Hematopoietic multipotent progenitor cell (in vitro differentiated cells): ENCODE measurements around the gene PDE10A. TPM values are rescaled to one million over a fixed set of nuclear protein-coding genes. Genes with fewer than 3 reads are reported as not detected.
"Not testable (repeated sequence)": the region's sequence is repeated elsewhere in the genome, so short reads cannot be mapped to it uniquely, and the experiment has no call there.

Experiments used
- DNase-seq, 3 donors: peaks; one replicate each; pipeline ENCODE4 v3.0.0-alpha.2; 2011 to 2015; ENCODE audit warnings: low read depth in 2 of 3, low spot score in 2 of 3
- total RNA-seq: library from RNA; depleted of rRNA; stranded (reverse); fragments of >200 nt; gene quantifications from one replicate; pipeline ENCODE4 v1.2.3, GENCODE V29; 2012

PDE10A gene
- total RNA-seq, 1 donor: under 0.01 TPM

DNA sequence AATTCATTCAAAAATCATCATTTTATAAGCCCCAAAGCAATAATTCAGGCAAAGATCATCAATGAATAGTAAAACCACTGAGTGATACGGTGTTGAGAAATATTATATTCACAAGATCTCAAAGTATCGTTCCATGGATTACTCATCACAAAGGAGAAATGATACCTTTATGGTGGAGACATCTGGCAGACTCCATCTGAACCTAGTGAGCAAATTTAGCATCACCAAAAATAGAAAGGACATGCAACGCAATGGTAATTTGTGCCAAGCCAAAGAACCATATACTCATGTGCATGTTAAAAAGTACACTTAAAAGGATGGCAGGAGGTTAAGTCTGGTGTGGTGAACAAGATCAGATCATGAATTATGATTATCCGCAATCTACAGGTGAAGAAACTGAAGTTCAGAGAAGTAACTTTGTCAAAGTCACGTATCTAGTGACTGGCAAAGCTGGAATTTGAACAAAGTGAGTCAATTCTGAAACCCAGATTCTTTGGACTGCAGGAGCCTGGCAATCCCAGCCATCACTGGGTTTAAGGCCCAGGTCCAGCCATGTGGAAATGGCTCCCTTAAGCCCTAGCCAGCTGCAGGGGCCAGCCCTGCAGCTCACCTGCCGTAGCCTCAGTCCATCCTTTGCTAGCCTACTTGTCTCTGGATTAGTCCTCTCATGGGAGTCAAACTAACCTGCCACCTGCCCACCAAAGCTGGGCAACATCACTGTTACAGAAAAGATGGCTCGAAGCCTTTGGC is 68.3 kb downstream of the PDE10A start:
- no peak for DNase-seq

DNA sequence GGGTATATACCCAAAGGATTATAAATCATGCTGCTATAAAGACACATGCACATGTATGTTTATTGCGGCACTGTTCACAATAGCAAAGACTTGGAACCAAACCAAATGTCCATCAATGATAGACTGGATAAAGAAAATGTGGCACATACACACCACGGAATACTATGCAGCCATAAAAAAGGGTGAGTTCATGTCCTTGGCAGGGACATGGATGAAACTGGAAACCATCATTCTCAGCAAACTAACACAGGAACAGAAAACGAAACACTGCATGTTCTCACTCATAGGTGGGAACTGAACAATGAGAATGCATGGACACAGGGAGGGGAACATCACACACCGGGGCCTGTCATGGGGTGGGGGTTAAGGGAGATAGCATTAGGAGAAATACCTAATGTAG is 70.1 kb downstream of the PDE10A start:
- DNase-seq: not testable (repeated sequence)

DNA sequence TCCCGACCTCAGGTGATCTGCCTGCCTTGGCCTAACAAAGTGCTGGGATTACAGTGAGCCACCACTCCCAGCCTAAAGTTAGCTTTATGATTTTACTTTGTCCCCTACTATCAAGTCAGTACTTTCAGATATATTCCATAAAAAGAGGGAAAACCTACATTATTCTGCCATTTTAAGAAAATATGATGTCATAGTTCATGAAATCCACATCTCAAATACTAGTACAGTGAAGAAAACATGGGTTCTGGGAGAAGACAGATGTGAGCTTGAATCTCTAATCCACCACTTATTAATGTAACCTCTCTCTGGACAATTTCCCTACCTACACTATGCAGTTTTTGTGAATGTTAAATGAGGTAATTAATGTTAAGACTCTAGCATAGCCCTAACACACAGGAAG is 74.5 kb downstream of the PDE10A start:
- no peak for DNase-seq

DNA sequence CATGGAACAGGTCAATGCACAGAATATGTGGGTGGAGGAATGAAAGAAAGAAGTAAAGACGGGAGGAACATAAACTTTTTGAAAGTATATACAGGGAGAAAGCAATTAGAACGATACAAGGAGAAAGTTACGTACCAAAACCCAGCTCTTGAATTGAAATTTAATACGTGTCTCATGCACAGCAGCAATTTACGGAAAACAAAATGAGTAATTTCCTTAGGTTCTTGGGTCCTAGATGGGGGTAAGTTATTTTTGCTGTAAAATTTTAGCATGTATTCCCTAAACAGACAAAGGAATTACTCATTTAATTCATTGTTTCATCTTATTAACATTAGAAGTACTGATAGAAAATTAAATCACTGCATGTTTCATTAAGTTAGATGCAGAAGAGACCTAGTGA is 75.8 kb downstream of the PDE10A start:
- no peak for DNase-seq

DNA sequence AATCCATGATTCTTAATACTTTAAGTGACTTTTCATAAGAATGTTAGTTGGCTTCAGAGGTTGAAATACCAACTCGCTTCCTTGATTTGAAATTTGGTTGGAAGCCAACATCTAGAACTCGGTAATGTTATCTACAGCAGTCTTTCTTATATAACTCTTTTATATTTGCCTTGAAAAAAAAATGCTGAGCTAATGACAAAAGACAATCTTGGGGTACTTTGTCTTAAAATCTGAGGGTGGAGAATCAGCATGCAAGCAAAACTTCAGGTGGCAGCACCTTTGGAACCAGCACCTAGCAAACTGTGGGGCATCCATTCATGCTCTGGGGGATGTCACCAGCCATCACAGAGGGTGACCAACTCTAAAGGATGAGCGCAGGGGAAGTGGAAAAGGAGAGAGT is 76.3 kb downstream of the PDE10A start:
- DNase-seq: no peak

DNA sequence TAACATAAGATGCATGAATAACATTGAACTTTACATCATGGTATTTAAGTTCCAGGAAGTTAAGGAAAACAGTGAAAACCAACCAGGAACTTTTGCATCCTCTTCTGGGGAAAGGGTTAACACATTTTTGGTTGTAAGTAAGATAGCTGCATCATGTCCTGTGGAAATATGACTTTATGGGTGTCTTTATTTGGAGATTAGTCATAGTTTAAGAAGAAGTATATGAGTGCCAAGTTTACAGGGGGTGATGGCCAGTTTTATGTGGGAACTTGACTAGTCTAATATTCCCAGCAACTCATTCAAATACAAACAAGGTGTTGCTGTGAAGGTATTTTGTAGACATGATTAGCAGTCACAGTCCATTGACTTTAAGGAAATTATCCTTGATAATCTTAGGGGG is 78.0 kb downstream of the PDE10A start:
- no peak for DNase-seq

DNA sequence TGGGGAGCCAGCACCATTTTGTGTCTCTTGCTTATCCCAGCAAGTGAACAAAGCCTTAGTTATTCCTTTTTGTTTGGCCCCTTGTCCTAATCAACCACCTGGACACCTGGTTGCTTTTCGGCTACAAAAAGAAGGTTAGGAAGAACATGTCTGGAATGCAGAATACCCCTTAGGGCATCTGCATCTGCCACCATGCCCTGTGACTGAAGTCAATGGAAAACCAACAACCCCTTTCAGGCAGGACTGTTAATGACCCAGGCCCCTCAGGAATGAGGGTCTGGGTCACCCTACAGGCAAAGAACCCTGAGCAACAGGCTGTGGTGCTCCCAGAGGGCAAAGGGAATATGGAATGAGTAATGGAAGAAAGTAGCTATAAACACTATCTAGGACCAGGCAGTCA is 78.5 kb downstream of the PDE10A start:
- DNase-seq: no peak

DNA sequence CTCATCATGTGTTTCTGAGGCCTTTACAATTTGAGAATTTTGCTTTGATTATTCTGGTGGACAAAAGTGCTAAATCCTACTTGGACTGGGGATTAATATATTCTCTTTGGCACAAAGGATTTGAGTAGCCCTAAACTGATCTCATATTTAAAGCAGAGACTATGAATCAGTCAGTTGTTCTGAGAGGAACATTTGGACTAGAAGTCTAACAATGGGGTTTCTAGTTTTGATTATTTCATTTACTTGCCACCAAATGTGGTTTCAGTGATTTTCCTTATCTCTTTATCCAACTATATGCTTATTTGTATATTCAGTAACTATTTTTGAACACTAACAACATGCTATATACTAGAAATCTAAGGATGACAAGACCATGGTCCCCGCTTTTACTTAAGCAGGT is 81.4 kb downstream of the PDE10A start:
- no peak for DNase-seq

DNA sequence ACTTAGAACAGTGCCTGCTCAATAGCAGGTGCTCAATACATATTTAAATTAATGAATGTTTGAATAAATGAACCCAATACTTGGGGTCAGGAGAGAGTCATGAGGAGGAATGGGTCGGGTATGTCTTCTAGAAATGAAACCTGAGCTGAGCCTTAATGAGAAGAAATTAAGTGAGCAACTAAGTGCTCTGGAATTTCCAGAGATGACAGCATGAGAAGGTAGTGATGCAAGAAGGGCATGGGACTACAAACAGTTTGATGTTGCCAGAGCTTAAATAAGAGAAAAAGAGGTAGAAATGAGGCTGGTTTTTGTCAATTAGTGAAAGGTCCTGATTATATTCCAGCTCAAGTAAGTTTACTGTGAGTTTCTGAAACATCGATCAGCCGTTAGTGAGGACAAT is 82.9 kb downstream of the PDE10A start:
- DNase-seq: no peak

DNA sequence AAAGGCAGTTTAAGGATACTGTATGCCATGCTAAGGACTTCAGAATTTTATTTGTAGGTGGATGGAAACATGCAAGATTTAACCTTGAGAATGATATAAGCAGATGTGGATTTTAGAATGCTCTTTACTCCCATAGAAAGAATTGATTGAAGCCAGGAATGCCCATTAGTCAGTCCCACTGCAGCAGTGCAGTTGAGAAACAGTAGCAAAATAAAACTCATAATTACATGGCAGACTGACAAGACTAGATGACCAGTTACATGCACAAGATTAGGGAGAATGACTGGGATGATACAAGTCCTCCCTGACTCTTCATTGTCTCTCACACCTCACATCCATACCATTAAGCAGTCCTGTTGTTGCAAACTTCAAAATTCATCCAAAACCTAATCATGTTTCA is 83.9 kb downstream of the PDE10A start:
- DNase-seq: no peak

DNA sequence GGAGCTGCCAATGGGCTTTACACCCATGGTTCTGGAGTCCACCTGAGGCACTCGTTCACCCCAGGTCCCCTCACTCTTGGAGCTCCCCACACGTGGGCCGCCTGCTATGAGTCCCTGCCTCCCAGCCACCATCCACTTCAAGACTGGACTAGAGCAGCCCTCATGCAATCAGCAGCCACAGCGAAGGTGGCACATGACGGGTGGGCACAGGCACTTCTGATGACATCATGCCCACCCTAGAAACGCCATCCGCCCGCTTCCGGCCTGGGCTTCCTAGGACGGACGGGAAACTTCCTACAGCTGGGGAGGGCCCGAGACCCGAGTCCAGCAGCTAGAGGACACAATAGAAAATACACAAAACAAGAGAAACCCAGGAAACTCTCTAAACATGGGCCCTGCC is 85.5 kb downstream of the PDE10A start:
- DNase-seq: no peak

DNA sequence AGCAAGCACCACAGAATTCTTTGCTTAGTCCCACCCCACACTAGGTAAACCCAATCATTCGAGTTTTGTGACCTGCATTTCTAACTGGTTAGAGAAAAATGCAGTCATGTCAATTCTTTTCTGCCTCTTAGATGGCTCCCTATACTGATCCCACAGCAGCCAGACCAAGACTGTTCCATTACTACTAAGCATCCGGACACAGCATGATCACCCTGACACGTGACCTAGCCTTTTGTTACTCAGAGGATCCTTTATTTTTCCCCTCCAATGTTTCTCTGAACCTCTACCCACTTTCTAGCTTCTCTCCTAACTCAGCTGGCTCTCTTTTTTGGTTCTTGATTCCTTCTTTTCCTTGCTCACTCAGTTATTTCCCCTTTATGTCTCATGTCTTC is 87.9 kb downstream of the PDE10A start:
- no peak for DNase-seq

DNA sequence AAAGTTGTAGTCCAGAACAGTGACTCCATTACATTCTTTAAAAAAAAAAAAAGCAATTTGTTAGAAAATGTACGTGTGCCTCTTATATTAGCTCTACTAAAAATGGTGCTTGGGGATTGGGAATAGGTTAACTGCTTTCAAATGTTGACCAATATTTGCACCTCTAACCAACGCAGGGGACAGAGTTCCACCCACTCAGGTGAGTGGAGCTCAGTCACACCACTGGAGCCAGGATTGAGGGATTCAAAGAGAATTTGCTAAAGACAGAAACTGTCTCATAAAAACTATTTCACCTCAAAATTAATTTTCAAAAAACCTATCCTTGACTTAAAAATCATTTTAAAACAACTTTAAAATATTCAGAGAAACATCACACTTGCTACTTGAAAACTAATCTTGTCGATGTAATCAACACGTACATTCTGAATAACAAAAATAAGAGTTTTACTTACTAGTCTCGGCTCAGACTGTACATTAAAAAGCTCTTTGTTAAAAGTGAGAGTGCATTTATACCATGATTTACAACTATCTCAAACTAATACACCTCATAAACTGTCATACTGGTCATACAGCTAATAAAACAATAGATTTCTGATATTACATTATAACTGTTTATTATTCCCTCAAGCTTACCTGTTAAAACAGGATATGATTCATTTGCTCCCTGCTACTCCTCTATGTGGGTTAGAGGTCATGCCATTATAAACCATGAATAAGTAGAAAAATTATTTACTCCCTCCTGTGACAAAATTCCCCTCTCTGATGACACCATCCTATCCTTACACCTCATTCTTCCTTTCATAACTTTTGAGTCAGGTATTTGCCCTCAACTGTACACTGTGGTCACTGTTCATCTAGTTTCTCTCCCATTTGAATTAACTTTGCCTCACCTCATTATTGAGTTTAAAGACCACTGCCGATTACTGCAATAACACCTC is 88.6 kb downstream of the PDE10A start:
- DNase-seq: no peak

DNA sequence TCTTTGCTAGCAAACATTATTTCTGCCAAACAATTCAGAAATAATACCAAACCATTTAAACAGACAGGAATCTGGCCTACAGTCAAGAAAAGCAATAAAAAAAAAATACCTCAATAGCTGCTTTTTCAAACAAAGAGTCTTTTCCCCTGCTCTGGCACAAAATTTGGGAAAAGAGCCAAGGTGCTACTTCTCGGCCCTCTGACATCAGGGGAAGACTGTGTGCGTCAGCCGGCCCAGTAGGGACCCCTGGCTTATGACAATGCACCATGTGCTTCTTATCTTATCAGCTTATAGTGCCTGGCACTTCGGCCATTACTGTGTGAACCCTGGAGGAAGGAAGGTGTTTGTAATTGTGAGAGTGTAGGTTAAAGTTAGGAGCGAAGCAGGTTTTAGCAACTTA is 89.4 kb downstream of the PDE10A start:
- DNase-seq: no peak

DNA sequence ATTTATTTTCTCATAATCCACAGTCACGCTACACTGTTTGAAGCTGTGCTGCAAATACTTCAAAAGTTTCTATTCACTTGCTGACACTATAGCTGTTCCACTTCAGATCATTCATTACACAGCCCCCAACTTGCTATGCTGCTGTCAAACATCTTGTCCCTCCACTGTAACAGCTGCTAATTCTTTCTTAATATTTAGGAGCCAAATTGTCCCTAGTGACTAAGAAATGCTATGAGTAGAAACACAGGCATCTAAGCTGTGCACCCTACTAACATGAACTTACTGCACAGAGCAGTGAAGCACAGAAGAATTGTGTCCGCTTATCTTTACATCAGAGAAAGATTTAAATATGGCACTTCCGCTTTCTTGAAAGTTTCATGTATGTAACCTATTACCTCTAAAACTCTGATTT is 91.3 kb downstream of the PDE10A start:
- DNase-seq: peak in 2 of 3 donors; percentile 2 to 40

DNA sequence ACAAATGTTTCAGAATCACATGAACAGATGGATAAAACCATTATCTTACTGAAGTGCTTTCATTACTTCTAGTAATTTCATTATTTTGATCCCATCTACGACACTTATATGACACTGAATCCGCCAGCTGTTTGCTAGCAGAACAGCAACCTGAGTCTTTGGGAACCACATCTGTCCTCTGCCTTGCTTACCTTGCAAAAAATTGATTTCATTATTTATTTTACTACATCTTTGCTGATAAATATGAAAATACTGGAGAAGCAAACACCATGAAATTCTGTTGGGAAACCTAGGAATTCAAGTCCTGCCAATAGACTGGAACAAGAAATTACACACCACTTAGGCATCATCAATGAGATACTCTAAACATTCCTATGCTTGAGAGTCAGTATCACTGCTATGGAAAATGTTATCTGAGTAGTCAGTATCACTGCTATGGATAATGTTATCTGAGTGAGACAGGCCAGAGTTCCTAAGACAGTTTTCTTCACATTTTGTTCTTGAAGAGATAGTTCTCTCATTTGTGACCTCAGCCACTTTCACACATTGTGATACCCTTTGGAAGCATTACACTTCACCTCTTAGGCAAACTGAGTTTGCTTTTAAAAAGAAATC is 91.9 kb downstream of the PDE10A start:
- no peak for DNase-seq

DNA sequence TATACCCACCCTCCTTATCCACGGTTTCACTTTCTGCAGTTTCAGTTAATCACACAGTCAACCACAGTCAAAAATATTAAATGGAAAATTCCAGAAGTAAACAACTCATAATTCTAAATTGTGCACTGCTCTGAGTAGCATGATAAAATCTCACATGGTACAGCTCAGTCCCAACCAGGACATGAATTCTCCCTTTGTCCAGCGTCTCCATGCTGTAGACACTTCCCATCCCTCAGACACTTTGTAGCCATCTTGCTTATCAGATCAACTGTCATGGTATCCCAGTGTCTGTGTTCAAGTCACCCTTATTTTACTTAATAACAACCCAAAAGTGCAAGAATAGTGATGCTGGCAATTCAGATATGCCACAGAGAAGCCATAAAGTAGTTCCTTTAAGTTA is 94.7 kb downstream of the PDE10A start:
- DNase-seq: no peak

DNA sequence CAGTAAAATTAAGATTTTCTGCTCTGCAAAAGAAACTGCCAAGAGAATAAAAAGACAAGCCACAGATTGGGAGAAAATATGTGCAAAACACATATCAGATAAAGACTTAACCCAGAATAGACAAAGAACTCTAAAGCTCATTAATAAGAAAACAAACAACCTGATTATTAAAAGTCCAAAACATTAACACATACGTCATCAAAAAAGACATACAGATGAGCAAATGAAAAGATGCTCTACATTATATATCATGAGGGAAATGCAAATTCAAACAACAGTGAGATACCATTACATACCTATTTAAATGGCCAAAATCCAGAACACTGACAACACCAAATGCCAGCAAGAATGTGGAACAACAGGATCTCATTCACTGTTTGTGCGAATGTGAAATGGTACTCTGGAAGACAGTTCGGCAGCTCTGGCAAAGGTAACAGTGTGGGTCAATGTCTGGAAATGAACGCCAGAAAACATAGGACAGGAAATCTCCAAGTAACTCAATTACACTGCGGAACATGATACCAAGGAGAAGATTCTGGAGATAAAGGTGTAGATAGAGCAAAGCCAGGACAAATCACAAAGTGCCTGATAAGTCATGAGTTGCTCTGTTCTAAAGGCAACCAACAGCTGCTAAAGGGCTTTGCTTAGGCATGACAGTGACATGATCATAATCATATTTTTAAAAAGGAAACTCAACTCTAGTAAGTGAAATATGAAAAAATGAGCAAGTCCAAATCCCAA is 96.8 kb downstream of the PDE10A start:
- no peak for DNase-seq

DNA sequence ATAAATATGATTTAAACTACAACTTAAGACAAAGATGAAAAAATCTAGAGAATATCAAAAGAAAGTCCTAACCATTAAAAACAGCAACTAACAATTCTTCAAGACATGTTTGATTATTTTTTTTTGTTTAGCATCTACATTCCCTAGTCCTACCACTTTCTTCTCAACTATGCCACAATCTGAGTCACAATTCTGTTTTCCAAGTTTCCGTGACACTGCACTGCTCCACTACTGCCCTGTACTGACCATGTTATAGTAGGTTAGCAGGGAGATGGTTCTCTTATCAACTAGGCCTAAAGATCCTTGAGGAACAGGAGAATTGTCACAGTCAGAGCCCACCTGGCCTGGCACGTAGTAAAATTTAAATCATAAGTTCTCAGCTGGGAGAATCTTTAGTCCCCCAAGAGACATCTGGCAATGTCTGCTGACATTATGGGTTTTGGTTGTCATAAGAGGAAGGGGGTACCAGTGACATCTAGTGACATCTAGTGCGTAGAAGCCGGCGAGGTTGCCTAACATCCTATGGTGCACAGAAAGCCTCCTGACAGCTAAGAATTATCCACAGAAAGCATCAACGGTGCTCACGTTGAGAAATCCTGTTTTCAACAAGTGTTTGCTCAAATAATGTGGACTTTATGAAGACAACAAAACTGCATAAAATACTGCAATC is 100.5 kb downstream of the PDE10A start:
- no peak for DNase-seq

DNA sequence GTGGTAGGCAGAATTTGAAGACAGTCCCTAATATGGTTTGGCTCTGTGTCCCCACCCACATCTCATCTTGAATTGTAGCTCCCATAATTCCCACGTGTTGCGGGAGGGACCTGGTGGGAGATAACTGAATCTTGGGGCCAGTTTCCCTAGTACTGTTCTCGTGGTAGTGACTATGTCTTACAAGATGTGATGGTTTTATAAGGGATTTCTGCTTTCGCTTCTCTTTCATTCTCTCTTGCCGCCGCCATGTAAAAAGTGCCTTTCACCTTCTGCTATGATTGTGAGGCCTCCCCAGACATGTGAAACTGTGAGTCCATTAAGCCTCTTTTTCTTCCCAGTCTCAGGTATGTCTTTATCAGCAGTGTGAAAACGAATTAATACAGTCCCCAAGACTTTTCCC is 103.4 kb downstream of the PDE10A start:
- DNase-seq: no peak
